GM19351 (cell line): ENCODE data around the gene CYP4Z1.
"Not testable (repeated sequence)": the region's sequence is repeated elsewhere in the genome, so short reads cannot be mapped to it uniquely, and the experiment has no call there.

Source experiments
- ATAC-seq: cut with Tn5 transposase; IDR thresholded peaks from one replicate; pipeline ENCODE4 v1.9.1; 2021; ENCODE audit warnings: mild to moderate bottlenecking, moderate library complexity; ENCODE audit not compliant: unreplicated experiment

The CYP4Z1 gene

DNA sequence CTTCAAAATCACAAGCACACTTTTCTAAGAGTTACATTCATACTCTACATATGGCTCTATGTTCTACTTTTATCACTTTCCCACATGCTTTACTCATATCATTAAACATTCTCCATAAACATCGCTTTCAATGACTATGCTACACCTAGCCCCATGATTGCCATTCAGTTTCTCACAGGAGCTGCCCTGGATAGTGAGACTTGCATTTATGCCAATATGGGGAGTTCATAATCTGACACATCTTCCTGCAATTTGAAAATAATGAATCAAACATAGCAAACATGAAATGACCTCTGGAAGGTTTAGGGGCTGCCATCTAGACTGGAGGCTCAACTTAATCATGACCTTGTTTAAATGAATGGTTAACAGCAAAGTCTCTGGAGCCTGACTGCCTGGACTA is 61.2 kb downstream of the CYP4Z1 start:
- no peak for ATAC-seq

DNA sequence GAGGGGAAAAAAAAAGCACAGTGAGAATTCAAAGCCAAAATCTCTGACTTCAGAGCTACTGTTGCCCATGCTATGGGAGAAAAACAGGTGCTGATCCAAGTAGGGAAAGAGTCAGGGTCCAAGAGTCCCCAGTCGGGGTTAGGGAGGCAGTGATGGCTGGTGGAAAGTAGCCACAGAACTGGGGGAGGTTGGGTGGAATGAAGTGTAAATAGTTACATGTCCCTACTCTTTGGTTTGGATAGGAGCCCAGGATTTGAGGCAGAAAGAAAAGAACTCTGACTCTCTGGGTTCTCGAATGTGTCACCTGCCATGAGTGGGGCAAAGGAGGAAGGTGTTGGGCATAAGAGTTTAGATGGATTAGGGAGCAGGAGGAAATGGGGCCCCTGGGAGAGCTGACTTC is 61.8 kb downstream of the CYP4Z1 start:
- not testable (repeated sequence) for ATAC-seq

DNA sequence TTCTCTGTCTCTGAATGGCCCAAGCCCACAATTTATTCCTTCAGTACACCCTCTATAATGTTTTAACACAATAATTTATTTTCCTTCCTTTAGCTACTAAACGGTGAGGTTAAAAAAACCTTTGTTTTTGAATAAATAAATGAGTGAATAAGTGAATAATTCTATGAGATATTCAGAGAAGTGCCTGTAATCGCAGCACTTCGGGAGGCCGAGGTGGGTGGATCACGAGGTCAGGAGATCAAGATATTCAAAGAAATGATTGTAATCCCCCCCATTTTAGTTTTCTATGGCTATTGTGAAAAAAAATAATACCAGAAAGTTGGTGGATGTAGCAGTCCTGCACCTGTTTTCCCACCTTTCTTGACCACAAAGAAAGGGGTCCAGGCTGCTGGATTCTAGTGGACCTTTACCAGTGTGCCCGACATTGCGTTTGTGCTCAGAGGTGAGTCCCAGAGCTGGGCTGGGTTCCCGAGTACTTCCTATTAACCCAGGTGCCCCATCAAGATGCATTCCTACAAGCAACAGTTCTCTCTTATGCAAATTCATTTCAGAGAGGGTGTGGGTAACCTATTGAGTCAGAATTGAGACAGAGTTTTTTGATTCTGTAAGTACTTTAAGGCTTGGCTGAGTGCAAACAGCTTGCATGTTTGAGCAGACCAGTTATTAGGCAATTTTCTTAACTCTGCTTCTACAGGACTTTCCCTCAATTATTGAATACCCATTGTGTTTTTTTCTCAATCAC is 62.6 kb downstream of the CYP4Z1 start:
- not testable (repeated sequence) for ATAC-seq

GRCh38 chr1:47132665-47133064 is 65.6 kb downstream of the CYP4Z1 start:
- not testable (repeated sequence) for ATAC-seq

DNA sequence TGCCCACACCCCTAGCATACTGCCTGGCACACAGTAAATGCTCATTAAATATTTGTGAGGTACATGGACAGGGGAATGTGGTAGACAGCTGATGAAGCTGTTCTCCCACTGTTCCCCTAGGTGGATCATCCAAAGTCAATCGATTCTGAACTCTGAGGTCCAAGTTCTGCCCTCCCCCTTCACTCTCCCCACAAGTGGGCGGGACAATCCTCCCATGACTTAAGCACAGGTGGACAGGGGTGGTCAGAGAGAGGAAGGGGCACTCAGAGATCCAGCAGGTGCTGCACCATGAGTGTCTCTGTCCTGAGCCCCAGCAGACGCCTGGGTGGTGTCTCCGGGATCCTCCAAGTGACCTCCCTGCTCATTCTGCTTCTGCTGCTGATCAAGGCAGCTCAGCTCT is 70.2 kb downstream of the CYP4Z1 start, which contains the start of gene CYP4A22:
Gene CYP4A22, plus strand, starts transcription at position 244 of the 400 bp plus-strand sequence. Its CDS starts 45 bp downstream, at position 289.
- ATAC-seq = no peak

GRCh38 chr1:47137925-47138615 is 71.0 kb downstream of the CYP4Z1 start:
- no peak for ATAC-seq

GRCh38 chr1:47140358-47140757 is 73.3 kb downstream of the CYP4Z1 start:
- ATAC-seq = not testable (repeated sequence)

- not testable (repeated sequence) for ATAC-seq
These were observed 76.6 kb downstream of the CYP4Z1 start for GRCh38 chr1:47143654-47144053.

DNA sequence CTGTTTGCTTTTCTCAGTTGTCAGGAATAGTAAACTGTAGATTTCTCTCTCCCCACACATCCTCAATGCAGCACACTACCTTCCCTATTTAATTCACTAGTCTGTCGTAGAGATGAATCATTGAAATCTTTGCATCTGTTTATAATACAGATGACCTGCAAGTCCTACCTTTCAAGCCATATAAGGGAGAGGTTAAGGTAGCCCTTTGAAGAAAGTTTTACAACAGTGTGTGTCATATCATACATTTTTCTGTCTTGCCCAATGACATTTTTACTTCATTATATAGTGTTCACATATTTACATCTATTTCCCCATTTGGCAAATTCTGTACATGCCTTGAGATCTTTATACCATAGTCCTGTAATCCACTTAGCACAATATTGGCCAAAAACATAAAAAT is 79.5 kb downstream of the CYP4Z1 start:
- not testable (repeated sequence) for ATAC-seq

DNA sequence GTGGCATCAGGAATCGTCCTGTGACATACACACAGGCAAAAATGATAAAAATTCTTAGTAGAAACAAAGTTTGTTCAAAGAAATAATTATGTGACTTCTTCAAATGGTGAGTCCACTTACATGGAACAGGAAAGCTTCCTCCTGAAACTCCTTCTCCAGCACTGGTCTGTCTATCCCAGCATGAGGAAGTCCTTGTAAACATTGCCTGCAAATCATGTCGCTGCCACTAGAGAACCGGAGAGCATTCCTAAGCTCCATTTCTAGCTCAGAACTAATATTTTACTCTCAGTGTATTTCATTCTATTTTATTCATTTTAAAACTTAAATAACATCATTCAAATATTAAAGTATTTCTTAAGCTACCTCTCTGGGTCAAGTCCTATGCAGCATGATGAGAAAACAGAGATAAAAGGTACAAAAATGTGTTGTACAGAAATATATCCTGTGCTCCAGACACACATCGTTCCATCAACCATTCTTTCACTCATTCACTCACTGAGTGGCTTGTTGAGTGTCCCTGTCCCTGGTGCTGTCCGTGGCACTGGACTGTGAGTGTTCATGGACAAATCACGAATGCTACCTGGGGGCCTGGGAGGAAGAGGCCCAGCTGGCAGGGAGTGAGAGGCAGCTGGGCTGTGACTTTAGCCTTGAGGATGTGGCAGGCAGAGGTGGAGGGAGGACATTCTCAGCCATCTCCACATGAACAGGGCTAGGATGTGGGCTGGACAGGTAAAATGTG is 80.2 kb downstream of the CYP4Z1 start:
- no peak for ATAC-seq

DNA sequence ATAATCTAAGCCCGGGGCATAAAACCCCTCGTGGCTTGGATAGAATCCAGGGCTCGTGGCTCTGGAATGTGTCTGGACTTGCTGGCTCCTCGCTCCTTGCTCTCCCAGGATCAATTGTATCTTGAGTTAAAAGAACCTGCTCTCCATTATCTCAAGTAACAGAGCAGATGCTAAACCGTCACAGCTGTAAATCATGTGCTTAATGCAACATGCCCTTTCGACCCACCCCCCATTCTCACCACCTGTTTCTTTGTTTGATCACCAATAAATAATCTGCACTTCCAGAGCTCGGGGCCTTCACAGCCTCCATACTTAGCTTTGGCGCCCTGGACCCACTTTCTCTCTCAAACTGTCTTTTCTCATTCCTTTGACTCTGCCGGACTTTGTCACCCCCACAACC is 82.1 kb downstream of the CYP4Z1 start:
- ATAC-seq = not testable (repeated sequence)

DNA sequence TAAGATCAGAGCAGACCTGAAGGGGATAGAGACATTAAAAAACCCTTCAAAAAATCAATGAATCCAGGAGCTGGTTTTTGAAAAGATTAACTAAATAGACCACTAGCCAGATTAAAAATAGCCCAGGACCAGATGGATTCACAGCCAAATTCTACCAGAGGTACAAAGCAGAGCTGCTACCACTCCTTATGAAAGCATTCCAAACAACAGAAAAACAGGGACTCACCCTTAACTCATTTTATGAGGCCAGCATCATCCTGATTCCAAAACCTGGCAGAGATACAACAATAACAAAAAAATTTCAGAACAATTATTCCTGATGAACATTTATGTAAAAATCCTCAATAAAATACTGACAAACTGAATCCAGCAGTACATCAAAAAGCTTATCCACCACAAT is 89.4 kb downstream of the CYP4Z1 start:
- ATAC-seq = not testable (repeated sequence)

DNA sequence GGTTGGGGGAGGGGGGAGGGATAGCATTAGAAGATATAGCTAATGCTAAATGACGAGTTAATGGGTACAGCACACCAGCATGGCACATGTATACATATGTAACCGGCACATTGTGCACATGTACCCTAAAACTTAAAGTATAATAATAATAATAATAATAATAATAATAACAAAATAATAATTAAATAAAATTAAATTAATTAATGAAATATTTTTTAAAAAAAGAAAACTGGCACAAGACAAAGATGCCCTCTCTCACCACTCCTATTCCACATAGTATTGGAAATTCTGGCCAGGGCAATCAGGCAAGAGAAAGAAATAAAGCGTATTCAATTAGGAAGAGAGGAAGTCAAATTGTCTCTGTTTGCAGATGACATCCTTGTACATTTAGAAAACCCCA is 90.9 kb downstream of the CYP4Z1 start:
- not testable (repeated sequence) for ATAC-seq

- no peak for ATAC-seq
These were observed 93.7 kb downstream of the CYP4Z1 start for GRCh38 chr1:47160716-47161115.

GRCh38 chr1:47161298-47162040 is 94.4 kb downstream of the CYP4Z1 start:
- no peak for ATAC-seq

DNA sequence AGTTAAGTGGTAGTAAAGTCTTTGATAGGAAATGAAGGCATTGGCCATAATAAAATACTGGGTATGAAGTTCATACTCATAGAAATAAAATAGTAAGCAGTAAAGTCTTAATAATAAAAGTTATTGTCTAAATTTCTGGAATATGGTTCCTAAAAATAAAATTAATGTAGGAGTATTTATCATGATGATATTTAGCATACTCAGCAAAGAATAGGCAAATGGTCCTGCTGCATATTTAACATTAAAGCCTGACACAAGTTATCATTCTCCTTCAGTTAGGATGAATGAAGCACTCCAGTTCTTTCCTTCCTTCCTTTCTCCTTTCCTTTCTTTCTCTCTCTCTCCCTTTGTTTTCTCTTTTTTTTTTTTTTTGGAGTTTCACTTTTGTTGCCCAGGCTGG is 97.5 kb downstream of the CYP4Z1 start:
- no peak for ATAC-seq
